IMR-90 (cell line): Measurements from ENCODE around the gene FBRS. TPM values are rescaled to one million over a fixed set of nuclear protein-coding genes. Genes with fewer than 3 reads are reported as not detected.
A peak's percentile ranks its signal among the peaks of the same experiment; 100 is the strongest.

Source experiments
- ATAC-seq: fragments of 200-7000 bp; cut with Tn5 transposase; 2 replicates; pipeline ENCODE4 v1.9.1; 2020; ENCODE audit warnings: low read depth, mild to moderate bottlenecking, moderate library complexity
- BruUV-seq: library from RNA; stranded (reverse); fragments of 400-500 nt; replicated peaks from 2 replicates; lab custom pipeline; 2021; lab: Mats Ljungman, UMichigan
- CTCF ChIA-PET: fragments of 300-600 bp; formaldehyde crosslinking; extraction: SDS; loops from one replicate; lab custom pipeline; 2021; ENCODE audit warnings: antibody characterized with exemption; lab: Yijun Ruan, JAX
- POLR2A ChIA-PET: fragments of 300-600 bp; sonication (Branson Sonifier 250); formaldehyde crosslinking; loops from one replicate; lab custom pipeline; 2022; ENCODE audit warnings: antibody characterized with exemption; ENCODE audit not compliant: unreplicated experiment; lab: Charles Lee
- DNase-seq: peaks from one replicate; pipeline ENCODE4 v3.0.0; 2013
- H2AFZ ChIP-seq: replicated peaks from 2 replicates; pipeline ENCODE3; 2013; ENCODE audit warnings: low read length, mild to moderate bottlenecking; ENCODE audit not compliant: poor library complexity
- H2AK5ac ChIP-seq: 2 replicates; pipeline ENCODE4 v1.6.1; 2013; ENCODE audit warnings: low read depth, low read length, inconsistent platforms
- H2AK9ac ChIP-seq: replicated peaks from 2 replicates; pipeline ENCODE3; 2013; ENCODE audit warnings: mild to moderate bottlenecking, low read depth, low read length, moderate library complexity; ENCODE audit not compliant: poor library complexity
- H2BK120ac ChIP-seq: 2 replicates; pipeline ENCODE4 v1.6.1; 2013; ENCODE audit warnings: low read depth, low read length, inconsistent platforms
- H2BK15ac ChIP-seq: 3 replicates; pipeline ENCODE4 v1.6.1; 2013; ENCODE audit warnings: low read depth, low read length, inconsistent platforms
- H2BK20ac ChIP-seq: 2 replicates; pipeline ENCODE4 v1.6.1; 2013; ENCODE audit warnings: low read depth, mild to moderate bottlenecking, inconsistent platforms, low read length, moderate library complexity
- H2BK5ac ChIP-seq: 2 replicates; pipeline ENCODE4 v1.6.1; 2013; ENCODE audit warnings: mild to moderate bottlenecking, low read depth, low read length, inconsistent platforms; ENCODE audit not compliant: poor library complexity, severe bottlenecking
- H3K14ac ChIP-seq: replicated peaks from 2 replicates; pipeline ENCODE4 v1.6.1; 2013; ENCODE audit warnings: low read depth, low read length, inconsistent platforms
- H3K18ac ChIP-seq: 2 replicates; pipeline ENCODE4 v1.6.1; 2013; ENCODE audit warnings: low read depth, low read length, control low read depth
- H3K23ac ChIP-seq: 2 replicates; pipeline ENCODE4 v1.6.1; 2013; ENCODE audit warnings: low read depth, low read length, inconsistent platforms
- H3K27ac ChIP-seq: 2 replicates; pipeline ENCODE4 v1.5.1; 2013; ENCODE audit warnings: mild to moderate bottlenecking, control low read depth, low read length; ENCODE audit not compliant: insufficient read depth
- H3K27me3 ChIP-seq: 2 replicates; pipeline ENCODE4 v1.6.1; 2013; ENCODE audit warnings: low read length; ENCODE audit not compliant: control insufficient read depth, insufficient read depth
- H3K36me3 ChIP-seq: 2 replicates; pipeline ENCODE4 v1.6.1; 2013; ENCODE audit warnings: low read length, mixed read lengths; ENCODE audit not compliant: control insufficient read depth, insufficient read depth
- H3K4ac ChIP-seq: 2 replicates; pipeline ENCODE4 v1.6.1; 2013; ENCODE audit warnings: low read depth, low read length, inconsistent platforms
- H3K4me1 ChIP-seq: 2 replicates; pipeline ENCODE4 v1.6.1; 2013; ENCODE audit warnings: low read length, mixed read lengths; ENCODE audit not compliant: control insufficient read depth, insufficient read depth
- H3K4me2 ChIP-seq: 2 replicates; pipeline ENCODE4 v1.6.1; 2013; ENCODE audit warnings: low read depth, mild to moderate bottlenecking, control low read depth, low read length, moderate library complexity
- H3K4me3 ChIP-seq: 2 replicates; pipeline ENCODE4 v1.5.1; 2013; ENCODE audit warnings: low read depth, mild to moderate bottlenecking, control low read depth, low read length, moderate library complexity; ENCODE audit not compliant: insufficient read depth
- H3K56ac ChIP-seq: 2 replicates; pipeline ENCODE4 v1.6.1; 2013; ENCODE audit warnings: low read length, inconsistent platforms; ENCODE audit not compliant: insufficient read depth; ENCODE audit errors: extremely low read depth
- H3K79me1 ChIP-seq, 2 experiments: 2 replicates each; pipeline ENCODE4 v1.6.1; 2013; ENCODE audit warnings: low read length in 2 of 2, inconsistent platforms in 1 of 2, low read depth in 1 of 2
- H3K9ac ChIP-seq: 2 replicates; pipeline ENCODE4 v1.6.1; 2013; ENCODE audit warnings: low read depth, low read length, control low read depth
- H3K9me1 ChIP-seq: 2 replicates; pipeline ENCODE4 v1.6.1; 2013; ENCODE audit warnings: low read length, inconsistent platforms; ENCODE audit not compliant: insufficient read depth
- H3K9me3 ChIP-seq: 2 replicates; pipeline ENCODE4 v1.6.1; 2013; ENCODE audit warnings: low read length; ENCODE audit not compliant: control insufficient read depth, insufficient read depth
- H4K20me1 ChIP-seq: 2 replicates; pipeline ENCODE4 v1.6.1; 2013; ENCODE audit warnings: low read length, inconsistent platforms; ENCODE audit not compliant: insufficient read depth
- H4K5ac ChIP-seq: 2 replicates; pipeline ENCODE4 v1.6.1; 2013; ENCODE audit warnings: mild to moderate bottlenecking, low read depth, low read length, control low read depth
- H4K8ac ChIP-seq, 2 experiments: 2 replicates each; pipeline ENCODE4 v1.6.1; 2013; ENCODE audit warnings: low read depth in 2 of 2, low read length in 2 of 2, control low read depth in 1 of 2, inconsistent platforms in 1 of 2
- H4K91ac ChIP-seq: 2 replicates; pipeline ENCODE4 v1.6.1; 2013; ENCODE audit warnings: low read depth, low read length, inconsistent platforms; ENCODE audit not compliant: insufficient read depth
- CEBPB ChIP-seq: IDR thresholded peaks from 2 replicates; pipeline ENCODE4 v1.6.1; 2012; ENCODE audit warnings: low read depth, low read length, improper control_type of control experiment
- MAFK ChIP-seq: IDR thresholded peaks from 2 replicates; pipeline ENCODE4 v1.6.1; 2012; ENCODE audit warnings: low read depth, low read length, improper control_type of control experiment
- RFX5 ChIP-seq: IDR thresholded peaks from 2 replicates; pipeline ENCODE4 v1.8.0; 2012; ENCODE audit warnings: low read depth, mild to moderate bottlenecking, low read length, moderate library complexity
- WGBS, 2 experiments: methylation state at CpG; one replicate each; pipeline versions ENCODE4 v1.1.5 to v1.1.7; 2013; ENCODE audit warnings: missing lambda C conversion rate in 2 of 2; ENCODE audit not compliant: insufficient read length in 1 of 2; ENCODE audit errors: extremely low coverage in 2 of 2; 5-methylcytosine and 5-hydroxymethylcytosine counted together
- dilution Hi-C: fragments of 300-500 bp; cut with HindIII; formaldehyde crosslinking; loops from one replicate; pipeline ENCODE4 v1.14.3; 2018; ENCODE audit warnings: low sequenced_read_pairs; ENCODE audit not compliant: unreplicated experiment
- in situ Hi-C: fragments of 300-500 bp; cut with MboI; formaldehyde crosslinking; loops from 3 replicates; pipeline ENCODE4 v1.14.3; 2019; ENCODE audit warnings: low sequenced_read_pairs, inconsistent platforms, mixed read lengths
- intact Hi-C: fragments of 100-400 bp; cut with micrococcal nuclease; formaldehyde crosslinking; loops from 2 replicates; pipeline ENCODE4 v1.10.0; 2022
- polyA plus RNA-seq, 3 experiments: library from polyadenylated mRNA; depleted of rRNA; stranded (reverse); fragments of >200 nt; gene quantifications; 2 replicates each; pipeline ENCODE4 v1.2.3, GENCODE V29; 2012; ENCODE audit warnings: low replicate concordance in 1 of 3
- total RNA-seq: library from RNA; depleted of rRNA; stranded (reverse); fragments of >200 nt; gene quantifications from 2 replicates; pipeline ENCODE4 v1.2.3, GENCODE V29; 2012

Gene FBRS
- total and polyA plus RNA-seq, 2 of the 4 experiments (the other 2 are of a cell fraction), result 2.0 to 22.4 TPM

GRCh38 chr16:30619202-30619601 lies 39.0 kb upstream of the FBRS start:
- Histone ChIP-seq H4K20me1 (no peaks in the 10 kb centered on the region), H3K4me3 (no peak overlapping the region), H3K56ac (no peak overlapping the region), H2BK20ac (no peak overlapping the region), H3K4me1 (no peaks in the 10 kb centered on the region), H2AK9ac (no peak overlapping the region), H2BK5ac (no peak overlapping the region), H3K4me2 (no peak overlapping the region), H3K9ac (no peak overlapping the region), H2BK120ac (no peak overlapping the region), H4K8ac (no peak overlapping the region), H2AK5ac (no peak overlapping the region), H3K36me3 (no peaks in the 10 kb centered on the region), H3K14ac (no peak overlapping the region), H3K18ac (no peak overlapping the region), H4K91ac (no peak overlapping the region), H3K27ac (no peak overlapping the region), H4K5ac (no peak overlapping the region), H3K4ac (no peak overlapping the region), H3K9me1 (no peaks in the 10 kb centered on the region), H3K27me3 (peaks cover 15% of the 10 kb centered on the region), H3K79me1 (no peaks in the 10 kb centered on the region), H3K9me3 (peaks cover 7% of the 10 kb centered on the region; the same call in 1 of the 2 replicates), H2AFZ (no peak overlapping the region), H2BK15ac (no peak overlapping the region), H3K23ac (no peak overlapping the region)
- WGBS, 2 experiments, result no CpG with 5 or more reads among the region's 4 CpGs
- ATAC-seq (no peak), DNase-seq (no peak)
- intact Hi-C loops, result no loop called here
- dilution Hi-C loops, result no loop called here
- ChIA-PET POLR2A (no interaction called here), CTCF (interaction anchor here (0.5 kb wide), 1 partner anchor 114 kb away, joined by 3 read pairs; no protein-coding TSS in a partner anchor)
- in situ Hi-C loops, result no loop called here
- no TSS peak for BruUV-seq
- TF ChIP-seq RFX5 (no peak), CEBPB (peak; percentile 43), MAFK (no peak)
